NCI-H146 (cell line): Measurements from ENCODE around the gene TRMT2A.
A peak's percentile ranks its signal among the peaks of the same experiment; 100 is the strongest.

ENCODE experiments used
- DNase-seq: peaks from one replicate; lab custom pipeline; 2025; lab: John Stamatoyannopoulos, UW

Gene TRMT2A

DNA sequence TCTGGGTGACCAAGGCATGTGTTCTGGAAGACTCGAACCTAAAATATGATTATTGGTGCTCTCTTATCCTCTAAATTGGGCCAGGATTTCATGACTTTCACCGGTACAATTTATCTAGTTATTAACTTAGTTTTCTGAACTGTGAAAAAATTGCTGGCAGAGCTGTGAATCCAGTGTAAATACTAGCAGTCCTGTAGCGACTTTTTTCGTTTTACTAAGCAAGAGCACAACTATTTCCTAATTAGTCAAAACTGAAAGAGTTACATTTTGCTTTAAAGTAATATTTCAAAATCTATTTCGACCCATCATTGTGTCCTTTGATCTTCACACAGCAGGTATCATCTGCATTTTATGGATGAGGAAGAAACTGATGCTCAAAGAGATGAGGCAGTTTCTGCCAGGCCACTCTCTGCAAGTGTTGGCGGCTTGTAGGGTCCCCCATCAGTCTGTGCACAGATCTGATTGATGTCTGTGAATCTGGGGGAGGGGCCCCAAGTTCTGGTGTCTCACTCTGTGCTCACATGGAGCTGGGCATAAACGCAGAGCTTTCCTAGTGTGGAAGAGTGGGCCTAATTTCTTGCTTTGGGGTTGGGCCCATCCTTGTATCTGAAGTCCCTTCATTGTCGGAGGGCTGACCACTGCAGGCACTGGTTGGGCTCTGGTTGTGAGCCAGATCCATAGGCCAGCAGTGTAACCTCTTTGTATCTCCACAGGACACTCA lies 1.4 kb upstream of the TRMT2A start:
- no peak for DNase-seq

DNA sequence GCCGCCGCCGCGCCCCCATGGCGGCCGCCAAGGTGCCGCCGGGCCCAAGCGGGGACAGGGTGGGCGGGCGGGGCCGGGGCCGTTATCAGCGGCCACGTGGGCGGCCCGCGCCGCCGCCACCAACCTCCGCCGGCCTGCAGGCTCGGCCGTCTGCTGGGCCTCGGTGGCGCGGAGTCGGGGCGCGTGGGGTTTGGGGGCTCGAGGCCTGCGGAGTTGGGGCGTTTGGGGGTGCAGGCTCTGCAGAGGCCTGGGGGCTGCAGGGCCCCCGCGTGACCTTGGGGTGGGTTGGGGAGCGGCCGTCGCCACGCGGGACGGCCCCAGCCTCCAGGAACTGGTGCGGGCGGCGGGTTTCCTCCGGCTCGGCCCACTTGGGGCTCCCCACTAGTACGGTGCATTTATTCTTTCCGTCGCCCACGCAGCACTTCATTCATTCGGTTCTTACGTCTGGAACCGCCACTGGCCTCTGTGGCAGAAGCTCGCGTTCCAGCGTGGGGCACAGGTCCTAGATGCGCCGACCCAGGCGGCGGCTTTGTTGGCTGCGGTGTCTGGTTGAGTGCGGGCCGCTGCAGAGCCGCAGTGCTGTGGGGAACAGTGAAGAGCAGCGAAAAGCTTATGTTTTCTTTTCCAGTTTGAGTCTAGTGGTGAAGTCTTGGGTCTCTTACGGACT lies 740 bp upstream of the TRMT2A start:
- DNase-seq: peak; percentile 8

DNA sequence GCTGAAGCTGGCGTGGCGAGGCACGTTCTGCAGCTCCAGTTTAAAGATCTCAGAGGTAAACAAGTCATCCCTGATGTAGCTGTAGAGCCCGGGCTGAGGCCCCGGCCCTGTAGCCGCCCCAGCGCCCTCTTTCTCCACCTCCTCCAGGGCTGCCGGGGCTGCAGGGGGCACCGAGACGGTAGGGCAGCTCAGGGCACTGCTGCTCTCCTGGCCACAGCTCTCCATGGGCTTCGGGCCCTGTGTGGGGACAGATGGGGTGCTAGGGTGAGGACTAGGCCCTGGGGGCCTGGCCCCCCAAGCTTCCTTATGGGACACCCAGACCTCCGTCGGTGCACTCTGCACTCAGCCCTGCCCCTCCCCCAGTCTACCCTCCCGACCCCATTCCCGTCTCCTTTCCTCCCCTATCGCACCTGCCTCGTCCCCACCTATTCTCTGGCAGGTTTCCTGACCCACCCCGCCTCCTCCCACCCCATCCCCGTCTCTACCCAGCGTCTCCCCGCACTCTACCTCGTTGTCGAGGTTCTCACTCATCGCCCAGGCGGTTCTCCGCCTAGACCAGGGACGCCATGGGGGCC lies 563 bp downstream of the TRMT2A start:
- DNase-seq: no peak

DNA sequence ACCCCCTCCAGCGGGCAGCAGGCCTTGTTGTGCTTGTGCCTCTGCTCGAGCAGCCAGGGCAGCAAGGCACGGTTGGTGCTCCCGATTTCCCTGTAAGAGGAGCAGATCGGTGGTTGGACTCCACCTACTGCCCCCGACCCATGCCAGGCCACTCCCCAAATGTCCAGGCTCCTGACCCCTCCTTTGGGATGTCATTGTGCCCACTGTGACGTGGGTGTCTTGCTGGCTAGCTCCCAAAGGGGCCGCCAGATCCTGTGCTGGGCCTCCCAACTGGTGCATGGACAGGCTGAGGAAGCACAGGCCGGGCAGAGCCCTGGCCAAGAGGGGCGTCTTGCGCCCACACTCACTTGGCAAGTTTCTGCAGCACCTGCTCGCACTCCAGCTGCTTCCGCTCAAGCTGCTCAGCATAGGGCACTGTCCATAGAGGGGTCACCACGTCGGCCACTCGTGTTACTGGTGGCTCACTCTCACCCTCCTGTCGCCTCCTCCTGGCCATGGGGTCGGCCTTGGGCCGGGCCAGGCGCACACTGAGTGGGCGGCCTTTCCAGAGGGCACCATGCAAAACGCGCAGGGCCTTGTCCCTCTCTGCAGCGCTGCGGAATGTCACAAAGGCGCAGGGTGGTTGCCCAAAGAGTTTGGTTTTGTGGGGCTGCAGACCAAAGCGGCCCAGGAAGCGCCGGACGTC lies 1.2 kb downstream of the TRMT2A start, which contains the start of gene RANBP1:
TSS of gene RANBP1 (plus strand) at position 414 of the 685 bp plus-strand sequence. CDS start at position 495, 81 bp downstream.
- DNase-seq: no peak

DNA sequence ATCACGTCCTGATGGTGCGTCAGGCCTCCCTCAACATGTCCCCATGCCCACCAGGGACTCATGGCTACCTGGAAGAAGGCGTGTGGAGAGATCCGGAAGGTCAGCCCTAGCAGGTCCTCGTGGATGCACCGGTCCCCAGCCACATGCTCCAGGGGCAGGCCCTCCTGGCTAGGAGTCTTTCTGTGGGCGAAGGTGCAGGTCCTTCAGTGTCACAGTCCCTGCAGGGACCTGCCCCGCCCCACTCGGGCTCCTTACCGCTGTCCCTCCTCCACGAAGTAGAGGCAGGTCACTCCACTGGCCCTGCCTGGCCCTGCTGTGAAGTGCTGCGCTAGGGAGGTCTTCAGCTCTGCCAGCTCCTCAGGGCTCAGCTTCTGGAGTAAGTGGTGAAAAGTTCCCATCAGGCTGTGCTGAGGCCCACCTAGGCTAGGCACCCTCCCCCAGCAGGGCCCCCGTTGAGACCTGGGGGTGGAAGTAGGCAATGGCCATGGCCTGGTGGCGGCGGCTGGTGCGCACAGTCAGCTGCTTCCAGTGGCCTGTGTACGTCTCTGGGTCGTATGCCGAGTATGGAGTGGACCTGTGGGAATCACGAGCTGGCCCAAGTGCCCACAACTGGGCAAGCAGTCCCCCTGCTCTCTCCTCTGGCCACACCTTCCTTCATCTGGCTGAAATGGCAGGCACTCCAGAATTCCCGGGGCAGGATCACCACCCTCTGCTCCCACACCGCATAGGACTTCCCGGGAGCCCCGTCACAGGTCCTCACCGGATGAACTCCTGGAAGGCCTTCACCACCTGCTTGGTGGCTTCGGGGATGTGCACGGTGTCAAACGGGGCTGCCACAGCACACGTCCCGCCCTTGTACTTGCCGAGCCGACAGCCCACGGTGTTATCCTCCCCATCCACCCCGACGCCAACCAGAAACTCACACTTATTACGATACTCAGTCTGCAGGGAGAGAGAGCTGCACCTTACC lies 2.2 kb downstream of the TRMT2A start:
- no peak for DNase-seq

DNA sequence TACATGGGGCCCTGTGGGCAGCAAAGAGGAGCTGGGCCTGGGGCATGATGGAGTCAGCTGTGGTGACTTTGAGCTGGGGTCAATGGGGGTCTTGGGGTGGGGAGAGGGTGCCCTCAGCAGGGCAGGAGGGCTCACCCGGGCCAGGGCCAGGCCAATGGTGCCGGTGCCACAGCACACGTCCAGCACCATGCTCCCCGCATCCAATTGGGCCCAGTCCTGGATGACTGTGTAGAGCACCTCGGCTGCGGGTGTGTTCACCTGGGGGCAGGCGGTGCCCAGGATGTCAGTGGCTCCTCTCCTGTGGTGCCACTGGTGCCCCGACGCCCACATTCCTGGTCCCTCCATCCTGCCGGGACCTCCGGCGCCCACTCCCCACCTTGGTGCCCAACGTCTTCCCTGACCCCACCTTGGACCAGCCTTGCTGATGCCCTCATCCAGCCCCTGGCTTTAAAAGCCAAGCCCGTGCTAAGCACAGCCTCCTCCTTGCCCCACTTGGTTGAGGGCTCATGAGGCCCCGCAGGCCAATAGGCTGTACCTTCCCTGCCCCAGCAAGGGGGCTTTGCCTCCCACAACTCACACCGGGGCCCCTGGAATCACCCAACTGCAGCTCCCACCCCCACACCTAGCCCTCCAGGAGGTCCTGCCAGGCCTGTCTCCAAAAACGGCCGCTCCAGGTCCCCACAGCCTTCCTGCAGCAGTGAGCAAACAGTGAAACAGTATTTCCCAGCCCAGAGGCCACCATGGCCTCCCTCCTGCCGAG lies 3.3 kb downstream of the TRMT2A start:
- no peak for DNase-seq

DNA sequence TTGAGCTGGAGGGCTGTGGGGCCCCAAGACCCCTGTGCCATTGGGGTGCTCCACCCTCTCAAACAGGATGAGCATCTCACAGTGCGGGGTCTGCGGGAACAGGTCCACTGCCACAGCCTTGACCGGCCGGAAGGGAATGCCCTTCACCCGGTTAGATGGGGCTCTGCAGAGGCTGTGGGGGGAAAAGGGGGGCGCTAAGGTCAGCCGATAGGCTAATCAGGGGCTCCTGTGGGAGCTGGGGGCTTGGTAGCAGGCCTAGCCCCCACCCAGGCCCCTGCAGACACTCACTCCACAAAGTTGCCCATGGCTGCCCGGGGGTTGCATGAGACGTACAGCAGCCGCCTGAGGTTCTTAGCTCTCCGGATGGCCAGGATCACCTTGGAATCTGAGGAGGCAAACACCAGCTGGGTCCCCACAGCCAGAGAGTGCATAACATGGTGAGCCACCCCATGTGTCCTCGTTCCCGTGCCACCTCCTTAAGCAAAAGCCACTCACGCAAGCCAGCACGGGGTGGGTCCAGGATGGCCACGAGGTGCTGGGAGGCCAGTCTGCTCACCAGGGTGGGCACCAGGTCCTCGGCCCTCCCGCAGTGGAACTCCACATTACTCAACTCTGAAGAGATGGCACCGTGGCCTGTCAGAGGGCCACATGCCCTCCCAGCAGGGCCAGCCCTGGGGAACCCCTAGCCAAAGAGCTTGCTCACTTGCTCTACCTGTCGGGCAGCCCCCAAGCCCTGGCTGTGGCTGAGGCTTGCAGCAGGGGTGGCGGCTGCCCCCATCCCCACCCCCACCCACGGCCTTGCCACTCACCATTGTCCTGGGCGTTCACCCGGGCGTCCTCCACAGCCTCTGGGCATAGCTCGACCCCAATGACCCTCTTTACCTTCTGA lies 4.2 kb downstream of the TRMT2A start:
- DNase-seq: no peak

DNA sequence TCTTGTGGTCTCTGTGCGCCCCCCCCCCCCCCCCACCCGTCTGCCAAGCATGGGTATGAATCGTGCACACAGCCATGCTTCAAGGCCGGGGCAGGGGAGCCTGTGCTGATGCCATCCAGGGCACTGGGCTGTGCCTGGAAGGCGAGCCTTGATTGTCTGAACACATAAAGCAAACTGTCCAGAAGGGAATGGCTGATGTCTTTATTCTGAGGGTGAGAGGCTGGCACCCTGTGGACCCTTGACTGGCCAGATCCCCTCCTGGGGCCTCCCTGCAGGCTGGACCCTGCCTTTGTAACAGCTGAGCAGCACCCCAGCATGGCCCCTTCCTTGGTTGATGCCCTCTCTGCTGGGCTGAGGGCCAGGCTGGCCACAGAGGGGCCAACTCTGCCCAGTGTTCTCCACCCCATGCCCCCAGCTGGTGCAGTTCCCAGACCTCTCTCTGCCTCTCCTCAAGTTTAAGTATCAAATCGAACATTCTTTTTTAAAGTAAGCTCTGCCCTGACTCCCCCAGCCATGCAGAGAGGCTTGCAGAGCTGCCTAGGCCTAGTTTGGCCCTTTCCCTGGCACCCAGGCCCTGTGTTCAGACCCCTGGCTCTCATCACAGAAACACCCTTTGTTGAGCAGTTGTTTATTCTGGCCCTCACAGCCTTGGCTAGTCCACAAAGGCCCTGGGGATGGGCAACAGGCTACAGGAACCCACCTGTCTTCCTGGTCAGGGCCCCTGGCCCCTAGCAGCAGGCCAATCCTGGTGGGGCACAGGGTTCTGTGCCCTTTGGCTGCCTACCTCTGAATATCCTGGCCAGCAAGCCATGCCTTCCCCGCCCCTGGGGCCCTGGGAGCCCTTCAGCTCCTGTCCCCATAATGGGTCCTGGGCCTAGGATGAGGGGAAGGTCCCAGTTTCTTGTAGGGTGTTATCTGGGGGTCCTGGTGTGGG lies 5.1 kb downstream of the TRMT2A start:
- no peak for DNase-seq

DNA sequence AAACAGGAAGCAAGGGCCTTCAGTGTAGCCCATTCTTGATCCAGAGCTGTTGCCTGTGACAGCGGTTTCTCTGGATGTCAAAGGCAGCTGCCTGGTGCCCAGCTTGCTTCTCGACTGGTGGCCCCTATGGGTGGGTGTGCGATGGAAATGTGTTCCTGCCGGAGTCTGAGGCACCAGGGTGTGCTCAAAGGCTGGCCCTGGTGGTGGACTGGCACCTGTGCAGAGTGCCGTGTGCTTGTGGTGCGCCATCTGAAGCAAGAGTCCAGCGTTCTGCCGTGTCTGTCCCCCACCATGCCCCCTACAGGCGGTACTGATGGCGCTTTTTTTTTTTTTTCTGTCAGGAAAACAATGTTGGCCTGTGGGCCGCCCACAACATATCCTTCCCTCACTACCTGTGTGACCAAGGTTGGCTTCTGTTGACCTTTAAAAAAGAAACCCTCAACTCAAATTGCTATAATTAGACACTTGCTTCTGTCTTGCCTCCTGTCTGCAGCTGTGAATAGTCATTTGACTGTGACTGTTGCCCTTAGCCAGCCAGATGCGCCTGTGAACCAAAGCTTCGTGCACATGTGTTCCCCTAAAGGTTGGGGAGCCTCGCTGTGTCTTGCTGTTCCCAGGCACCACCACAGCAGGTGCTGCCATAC lies 5.9 kb downstream of the TRMT2A start:
- peak; percentile 31 for DNase-seq

DNA sequence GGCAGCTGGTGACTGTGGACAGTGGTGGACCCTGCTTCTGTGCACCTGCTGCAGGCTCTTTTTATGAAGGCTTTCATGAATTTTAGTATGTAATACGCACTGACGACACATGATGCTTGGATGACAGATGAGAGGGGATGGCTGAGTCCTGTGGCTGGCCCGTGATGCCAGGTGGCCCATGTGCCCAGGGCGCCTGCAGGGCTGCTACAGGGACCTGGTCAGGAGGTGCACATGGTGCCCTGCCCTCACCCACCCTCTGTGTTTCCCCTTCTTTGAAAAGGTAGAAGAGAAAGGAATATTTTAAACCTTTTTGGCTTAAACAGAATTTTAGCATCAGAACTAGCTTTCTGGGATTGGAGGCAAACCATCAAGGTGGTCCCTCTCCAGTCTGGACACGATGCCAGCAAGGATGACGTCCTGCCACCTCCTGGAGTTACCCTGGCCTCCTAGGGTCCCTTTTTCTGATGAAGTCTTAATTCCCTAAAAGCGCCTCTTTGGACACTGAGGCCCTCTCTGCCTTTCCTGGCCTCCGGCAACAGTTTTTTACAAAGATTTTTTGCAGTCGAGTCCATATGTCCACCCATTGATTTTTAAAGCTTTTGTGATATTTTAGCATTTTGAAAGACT lies 6.6 kb downstream of the TRMT2A start:
- DNase-seq: no peak

DNA sequence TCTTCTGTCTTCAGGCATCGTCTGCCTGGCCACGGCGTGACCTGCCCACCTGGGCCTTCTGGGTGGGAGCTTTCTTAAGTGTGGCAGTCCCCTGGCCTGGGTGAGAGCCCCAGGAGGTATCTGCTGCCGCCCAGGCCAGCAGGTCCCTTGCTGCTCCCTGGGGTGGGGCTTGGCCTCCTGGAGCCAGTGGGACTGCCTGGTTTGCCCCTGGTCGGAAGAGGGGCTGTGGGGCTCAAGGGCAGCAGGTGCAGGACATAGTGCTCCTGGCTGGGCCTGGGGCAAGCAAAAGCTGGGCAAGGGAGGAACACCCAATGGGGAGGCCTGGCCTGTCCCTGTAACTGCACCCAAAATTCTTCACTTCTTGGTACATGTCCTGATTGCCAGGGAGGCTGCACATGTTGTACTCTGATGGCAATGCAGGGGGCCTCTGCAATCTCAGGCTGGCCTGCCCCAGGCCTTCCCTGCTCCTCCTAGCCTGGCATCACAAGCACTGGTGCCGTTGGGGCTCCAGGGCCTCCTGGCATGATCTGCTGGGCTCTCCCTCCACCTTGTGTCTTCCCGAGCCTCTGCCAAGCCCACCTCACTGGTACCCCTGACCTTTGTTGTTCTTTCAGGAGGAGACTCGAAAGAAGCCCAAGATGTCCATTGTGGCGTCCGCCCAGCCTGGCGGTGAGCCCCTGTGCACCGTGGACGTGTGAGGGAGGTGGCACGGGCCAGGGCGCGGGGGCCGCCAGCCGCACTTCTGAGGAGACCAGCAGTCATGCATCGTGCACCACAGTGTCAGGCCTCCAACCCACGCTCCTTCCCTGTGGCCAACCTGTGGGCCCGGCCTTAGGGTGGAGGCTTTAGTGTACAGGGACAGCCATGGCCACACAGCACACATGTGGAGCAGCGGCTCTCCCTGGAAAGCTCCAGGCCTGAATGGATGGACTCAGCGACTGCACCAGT lies 7.3 kb downstream of the TRMT2A start:
- DNase-seq: no peak

DNA sequence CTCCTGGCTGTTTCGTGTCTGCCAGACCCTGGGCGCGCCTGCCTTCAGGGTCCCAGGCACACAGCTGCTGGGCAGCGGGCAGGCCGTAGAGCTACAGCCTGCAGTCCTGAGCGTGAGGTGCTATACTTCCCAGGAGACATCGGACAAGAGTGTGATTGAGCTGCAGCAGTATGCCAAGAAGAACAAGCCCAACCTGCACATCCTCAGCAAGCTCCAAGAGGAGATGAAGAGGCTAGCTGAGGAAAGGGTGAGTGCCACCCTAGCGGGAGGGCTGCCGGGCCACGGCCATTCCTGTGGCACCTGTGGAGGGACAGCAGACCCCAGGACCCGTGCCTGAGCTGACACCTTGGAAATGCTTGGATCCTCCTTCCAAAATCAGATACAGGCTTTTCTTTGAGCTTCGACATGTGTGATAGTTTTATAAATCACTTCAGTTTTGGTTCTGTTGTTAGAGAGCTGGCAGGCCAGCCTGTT lies 8.2 kb downstream of the TRMT2A start:
- DNase-seq: no peak

DNA sequence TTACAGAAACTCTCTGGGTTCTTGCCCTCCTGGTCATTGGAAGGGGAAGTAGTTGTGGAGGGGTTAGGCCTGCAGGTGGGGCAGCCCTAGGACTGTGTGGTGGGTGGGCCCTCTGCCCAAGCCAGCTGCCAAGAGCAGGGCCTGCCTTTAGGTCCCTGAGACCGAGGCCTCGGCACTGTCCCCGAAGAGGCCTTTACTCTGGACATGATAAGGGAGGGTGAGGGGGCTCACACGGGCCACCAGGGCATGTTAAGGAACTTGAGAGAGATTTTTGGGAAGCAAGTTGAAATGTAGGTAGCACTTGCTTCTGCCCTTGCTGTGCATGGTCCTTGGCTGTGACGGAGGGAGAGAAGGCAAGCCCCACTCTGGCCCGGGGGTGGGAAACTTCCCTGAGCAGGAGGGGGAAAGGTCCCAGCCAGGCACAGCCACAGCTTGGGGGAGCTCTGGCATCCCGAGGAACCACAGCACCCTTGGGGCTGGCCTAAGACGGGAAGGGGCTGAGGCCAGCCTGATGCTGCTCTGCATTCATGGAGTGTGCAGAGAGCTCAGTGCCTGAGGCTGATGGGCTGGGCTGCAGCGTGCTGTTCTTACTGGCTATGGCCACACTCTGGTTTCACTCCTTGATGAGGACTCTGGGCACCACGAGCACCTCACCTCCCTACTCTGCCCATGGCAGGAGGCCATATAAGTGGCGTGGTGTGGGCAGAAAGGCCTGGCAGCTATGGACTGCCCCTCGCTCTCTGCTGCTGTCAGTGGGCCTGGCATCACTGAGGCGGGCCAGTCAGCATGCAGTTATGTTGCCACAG lies 8.9 kb downstream of the TRMT2A start:
- no peak for DNase-seq

DNA sequence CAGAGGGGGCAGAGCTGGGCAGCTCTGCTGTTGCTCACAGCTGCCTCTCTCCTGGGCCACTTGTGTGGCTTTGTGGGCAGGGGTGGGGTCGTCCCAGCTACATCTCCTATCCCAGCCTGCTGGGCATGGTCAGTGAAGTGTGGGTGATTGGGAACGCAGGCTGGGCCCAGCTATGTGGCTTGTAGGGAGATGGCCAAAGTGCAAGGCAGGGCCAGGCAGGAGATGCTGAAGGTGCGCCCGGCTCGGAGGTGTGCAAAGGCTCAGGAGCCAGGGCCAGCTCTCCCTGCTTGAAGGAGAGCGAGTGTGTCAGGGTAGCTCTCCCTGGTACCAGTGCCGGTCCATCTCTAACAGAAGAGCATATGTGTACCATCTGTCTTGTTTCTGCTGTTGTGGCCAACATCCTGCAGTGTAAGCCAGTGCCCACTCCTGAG lies 9.5 kb downstream of the TRMT2A start:
- DNase-seq: no peak

DNA sequence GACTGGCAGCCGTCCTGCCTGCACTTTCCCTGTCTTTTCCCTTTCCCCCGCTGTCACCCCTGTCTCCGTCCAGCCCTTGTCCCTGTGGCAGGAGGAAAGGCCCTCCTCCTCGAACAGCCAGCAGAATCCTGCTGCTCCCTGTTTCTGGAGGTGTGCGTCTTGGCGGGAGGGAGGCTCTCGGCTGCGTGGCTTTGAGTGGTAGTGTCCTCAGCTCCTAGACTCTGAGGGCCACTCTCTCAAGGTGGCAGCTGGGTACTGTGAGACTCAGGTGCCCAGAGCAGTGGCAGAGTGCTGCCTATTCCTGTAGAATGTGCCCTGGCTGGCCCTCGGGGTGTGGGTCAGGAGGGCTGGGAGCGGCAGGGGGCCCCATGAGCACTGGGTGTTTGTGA lies 10.2 kb downstream of the TRMT2A start:
- DNase-seq: no peak
